ENCODE results near the gene PPP6R1.
"Not testable (repeated sequence)": the region's sequence is repeated elsewhere in the genome, so short reads cannot be mapped to it uniquely, and the experiment has no call there.

Gene PPP6R1

DNA sequence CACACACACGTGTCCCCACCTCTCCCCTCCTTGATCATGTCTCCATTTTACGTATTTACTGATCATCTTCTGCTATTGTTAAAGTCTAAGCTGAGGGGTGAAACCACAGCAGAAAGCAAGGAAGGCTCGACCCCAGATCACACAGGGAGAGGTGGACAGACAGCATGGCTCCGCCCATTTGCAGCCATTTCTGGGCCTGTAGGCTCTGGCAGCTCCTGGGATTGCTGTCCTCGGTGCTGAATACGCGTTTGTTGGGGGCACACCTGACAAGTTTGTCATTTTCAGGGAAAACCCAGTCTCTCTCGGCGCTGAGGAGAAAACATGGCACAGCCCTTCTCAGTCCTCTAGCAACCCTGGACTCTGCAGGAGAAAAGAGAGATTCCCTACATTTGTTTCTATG lies 38.3 kb downstream of the PPP6R1 start:
- no peak overlapping the region for H3K27ac Mint-ChIP-seq
- no peak overlapping the region for H3K4me3 Mint-ChIP-seq
- H3K27me3 Mint-ChIP-seq (ENCODE audit: low read depth), result peaks cover 5% of the 10 kb centered on the region
- peaks cover 15% of the 10 kb centered on the region for H3K36me3 Mint-ChIP-seq (ENCODE audit: low read depth)
- H3K4me1 Mint-ChIP-seq (ENCODE audit: low read depth), result peaks cover 10% of the 10 kb centered on the region
- no peaks in the 10 kb centered on the region for H3K9me3 Mint-ChIP-seq
- DNase-seq (ENCODE audit: low spot score), result no peak

DNA sequence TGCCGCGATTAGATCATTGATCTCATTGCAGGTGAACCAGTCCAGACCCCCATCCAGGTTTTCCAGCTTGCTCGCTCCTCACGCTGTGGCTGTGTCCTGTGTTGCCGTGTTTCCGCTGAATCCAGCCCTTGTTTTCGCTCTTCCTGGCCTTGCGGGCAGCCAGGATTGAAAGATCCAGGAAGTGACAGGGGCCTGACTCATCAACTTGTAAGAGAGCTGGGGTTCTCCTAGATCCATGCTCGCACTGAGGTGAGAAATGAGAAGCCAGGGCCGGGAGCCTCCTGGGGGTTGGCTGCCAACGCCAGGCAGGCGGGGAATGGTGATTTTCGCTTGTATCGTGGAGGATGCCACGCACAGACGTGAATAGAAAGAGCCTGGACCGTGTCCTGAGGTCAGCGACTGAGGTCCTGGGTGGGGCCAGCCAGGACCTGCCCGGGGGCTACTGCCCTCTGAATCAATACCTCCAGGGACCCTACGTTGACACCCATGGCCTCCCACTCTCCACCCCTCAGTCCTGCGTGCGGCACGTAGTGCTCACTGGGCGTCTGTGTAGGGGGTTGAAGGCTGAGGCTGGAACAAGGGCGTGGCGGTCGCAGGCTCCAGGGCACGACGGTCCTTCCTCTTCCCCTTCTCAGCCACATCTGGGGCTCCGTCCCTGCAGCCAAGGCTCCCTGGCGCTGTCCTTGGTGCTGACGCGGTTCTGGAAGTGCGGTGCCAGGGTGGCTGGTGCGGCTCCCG lies 42.2 kb downstream of the PPP6R1 start:
- Mint-ChIP-seq H3K27ac (no peak overlapping the region), H3K4me1 (ENCODE audit: low read depth) (peaks cover 10% of the 10 kb centered on the region)
- peak; percentile 52 for DNase-seq (ENCODE audit: low spot score)

GRCh38 chr19:55213547-55213946 lies 45.3 kb downstream of the PPP6R1 start:
- Mint-ChIP-seq H3K9me3 (peaks cover 6% of the 10 kb centered on the region), H3K27me3 (ENCODE audit: low read depth) (peaks cover 11% of the 10 kb centered on the region), H3K27ac (no peak overlapping the region)

More for the DNA sequence above, 42.2 kb downstream of the PPP6R1 start:
- Mint-ChIP-seq H3K27me3 (ENCODE audit: low read depth) (peaks cover 9% of the 10 kb centered on the region), H3K36me3 (ENCODE audit: low read depth) (peaks cover 12% of the 10 kb centered on the region), H3K4me3 (peak overlapping the region; percentile 67), H3K9me3 (peaks cover 6% of the 10 kb centered on the region)

GRCh38 chr19:55212447-55212846 lies 46.4 kb downstream of the PPP6R1 start:
- no peak for DNase-seq (ENCODE audit: low spot score)
- Mint-ChIP-seq H3K36me3 (ENCODE audit: low read depth) (peaks cover 2% of the 10 kb centered on the region), H3K9me3 (peaks cover 6% of the 10 kb centered on the region), H3K4me1 (ENCODE audit: low read depth) (peaks cover 10% of the 10 kb centered on the region), H3K27ac (no peak overlapping the region), H3K4me3 (no peak overlapping the region), H3K27me3 (ENCODE audit: low read depth) (peaks cover 11% of the 10 kb centered on the region)

More at GRCh38 chr19:55213547-55213946, 45.3 kb downstream of the PPP6R1 start:
- Mint-ChIP-seq H3K4me1 (ENCODE audit: low read depth) (peaks cover 10% of the 10 kb centered on the region), H3K4me3 (no peak overlapping the region), H3K36me3 (ENCODE audit: low read depth) (peaks cover 2% of the 10 kb centered on the region)
- DNase-seq (ENCODE audit: low spot score), result no peak

DNA sequence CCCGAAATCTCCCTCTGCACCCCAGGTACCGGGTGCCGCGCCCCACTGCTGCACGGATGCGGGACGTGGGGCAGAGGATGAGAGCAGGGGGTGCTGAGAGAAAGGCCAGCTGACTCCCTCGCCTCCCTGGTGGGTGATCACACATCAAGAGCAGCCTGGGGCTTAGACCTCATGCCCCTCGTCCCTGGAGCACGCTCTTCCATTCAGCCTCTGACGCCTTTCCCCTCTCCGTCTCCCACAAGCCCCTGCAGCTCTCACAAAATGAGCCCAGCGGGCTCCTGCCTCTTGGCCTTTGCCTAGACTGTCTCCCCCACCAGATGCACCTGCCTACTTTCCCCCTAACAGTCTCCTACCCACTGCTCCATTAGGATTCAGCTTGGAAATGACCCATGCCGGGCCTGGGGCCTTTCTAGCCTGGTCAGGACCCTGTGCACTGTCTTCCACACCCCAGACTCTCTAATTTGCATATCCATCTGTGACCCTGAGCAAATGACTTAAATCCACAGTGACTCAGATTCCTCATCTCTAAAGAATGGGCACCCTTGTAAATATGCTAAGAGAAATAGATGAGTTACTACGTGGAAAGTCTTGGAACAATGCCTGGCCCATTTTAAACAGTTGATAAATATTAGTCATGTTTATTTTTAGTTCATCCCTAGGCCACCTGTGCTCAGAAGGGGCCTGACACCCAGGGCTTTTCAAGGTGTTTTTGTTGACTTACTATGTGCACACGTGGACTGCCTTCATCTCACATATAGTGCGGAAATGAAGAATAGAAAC lies 48.9 kb downstream of the PPP6R1 start:
- Mint-ChIP-seq H3K27ac (no peak overlapping the region), H3K27me3 (ENCODE audit: low read depth) (peaks cover 6% of the 10 kb centered on the region), H3K36me3 (ENCODE audit: low read depth) (peaks cover 2% of the 10 kb centered on the region), H3K9me3 (peaks cover 6% of the 10 kb centered on the region), H3K4me3 (no peak overlapping the region), H3K4me1 (ENCODE audit: low read depth) (peaks cover 2% of the 10 kb centered on the region)
- DNase-seq (ENCODE audit: low spot score), result no peak

- H3K36me3 Mint-ChIP-seq (ENCODE audit: low read depth), result peaks cover 2% of the 10 kb centered on the region
- H3K27ac Mint-ChIP-seq, result no peak within 1 kb of the TSS
- DNase-seq (ENCODE audit: low spot score), result no peak
- peaks cover 2% of the 10 kb centered on the region for H3K4me1 Mint-ChIP-seq (ENCODE audit: low read depth)
- H3K4me3 Mint-ChIP-seq, result no peak within 1 kb of the TSS
- peaks cover 8% of the 10 kb centered on the region for H3K27me3 Mint-ChIP-seq (ENCODE audit: low read depth)
- peaks cover 6% of the 10 kb centered on the region for H3K9me3 Mint-ChIP-seq
These were observed 49.7 kb downstream of the PPP6R1 start, which contains the start of gene PTPRH for GRCh38 chr19:55208880-55209692. TSS of gene PTPRH (minus strand) at chr19:55209501. CDS start at chr19:55209433, 68 bp downstream.

DNA sequence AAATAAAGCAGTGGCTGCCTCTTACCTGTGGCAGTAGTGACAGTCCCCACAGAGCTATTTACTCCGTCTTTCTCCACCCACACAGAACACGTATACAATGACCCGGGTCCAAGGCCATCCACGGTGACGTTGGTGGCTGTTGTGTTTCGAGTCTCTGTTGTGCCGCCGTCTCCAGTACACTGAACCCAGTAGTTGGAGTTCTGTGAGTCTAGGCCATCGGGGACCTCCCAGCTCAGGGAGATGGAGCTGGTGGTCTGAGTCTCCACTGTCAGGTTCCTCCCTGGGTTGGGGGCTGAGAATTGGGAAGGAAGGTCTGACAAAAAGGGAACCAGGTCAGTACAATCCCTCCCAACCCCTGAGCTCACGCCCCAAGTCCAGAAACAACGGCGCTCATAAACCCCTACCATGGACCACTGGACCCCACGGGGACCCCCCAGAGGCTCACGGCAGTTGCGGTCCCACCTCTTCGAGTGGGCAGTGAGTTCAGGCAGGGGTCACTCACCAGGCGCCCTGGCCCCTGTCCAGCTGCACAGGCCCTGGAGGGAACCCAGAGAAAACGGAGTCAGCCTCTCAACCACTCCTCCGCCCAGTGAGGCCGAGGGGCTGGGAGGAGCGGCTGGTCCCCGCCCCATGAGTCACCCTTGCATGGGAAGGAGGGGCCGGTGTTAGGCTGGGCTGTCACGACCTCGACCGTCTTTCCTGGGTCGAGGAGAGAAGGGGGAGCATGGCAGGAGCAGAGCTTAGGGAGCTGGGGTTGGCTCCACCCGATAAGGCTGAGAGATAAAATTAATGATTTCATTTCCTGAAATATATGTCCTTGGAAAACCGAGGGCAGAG lies 51.9 kb downstream of the PPP6R1 start:
- H3K27ac Mint-ChIP-seq, result peak overlapping the region; percentile 22
- peak; percentile 48 for DNase-seq (ENCODE audit: low spot score)

GRCh38 chr19:55202199-55202598 lies 56.6 kb downstream of the PPP6R1 start:
- not testable (repeated sequence) for H3K4me1 Mint-ChIP-seq (ENCODE audit: low read depth); H3K4me3 Mint-ChIP-seq; H3K27me3 Mint-ChIP-seq (ENCODE audit: low read depth); H3K36me3 Mint-ChIP-seq (ENCODE audit: low read depth); DNase-seq (ENCODE audit: low spot score); H3K9me3 Mint-ChIP-seq; H3K27ac Mint-ChIP-seq

More for the DNA sequence above, 51.9 kb downstream of the PPP6R1 start:
- Mint-ChIP-seq H3K36me3 (ENCODE audit: low read depth) (no peaks in the 10 kb centered on the region), H3K4me3 (peak overlapping the region; percentile 25), H3K9me3 (no peaks in the 10 kb centered on the region), H3K4me1 (ENCODE audit: low read depth) (peaks cover 2% of the 10 kb centered on the region), H3K27me3 (ENCODE audit: low read depth) (peaks cover 5% of the 10 kb centered on the region)

- H3K27me3 Mint-ChIP-seq (ENCODE audit: low read depth), result peaks cover 1% of the 10 kb centered on the region
- no peaks in the 10 kb centered on the region for H3K36me3 Mint-ChIP-seq (ENCODE audit: low read depth)
- no peaks in the 10 kb centered on the region for H3K9me3 Mint-ChIP-seq
- H3K4me3 Mint-ChIP-seq, result no peak overlapping the region
- no peak overlapping the region for H3K27ac Mint-ChIP-seq
- no peak for DNase-seq (ENCODE audit: low spot score)
- H3K4me1 Mint-ChIP-seq (ENCODE audit: low read depth), result no peaks in the 10 kb centered on the region
These were observed 59.1 kb downstream of the PPP6R1 start for GRCh38 chr19:55199620-55200204.

GRCh38 chr19:55198651-55199050 lies 60.2 kb downstream of the PPP6R1 start:
- H3K27ac Mint-ChIP-seq, result no peak overlapping the region
- no peak for DNase-seq (ENCODE audit: low spot score)
- no peaks in the 10 kb centered on the region for H3K36me3 Mint-ChIP-seq (ENCODE audit: low read depth)
- no peaks in the 10 kb centered on the region for H3K27me3 Mint-ChIP-seq (ENCODE audit: low read depth)
- H3K4me3 Mint-ChIP-seq, result no peak overlapping the region
- H3K9me3 Mint-ChIP-seq, result no peaks in the 10 kb centered on the region
- H3K4me1 Mint-ChIP-seq (ENCODE audit: low read depth), result no peaks in the 10 kb centered on the region

DNA sequence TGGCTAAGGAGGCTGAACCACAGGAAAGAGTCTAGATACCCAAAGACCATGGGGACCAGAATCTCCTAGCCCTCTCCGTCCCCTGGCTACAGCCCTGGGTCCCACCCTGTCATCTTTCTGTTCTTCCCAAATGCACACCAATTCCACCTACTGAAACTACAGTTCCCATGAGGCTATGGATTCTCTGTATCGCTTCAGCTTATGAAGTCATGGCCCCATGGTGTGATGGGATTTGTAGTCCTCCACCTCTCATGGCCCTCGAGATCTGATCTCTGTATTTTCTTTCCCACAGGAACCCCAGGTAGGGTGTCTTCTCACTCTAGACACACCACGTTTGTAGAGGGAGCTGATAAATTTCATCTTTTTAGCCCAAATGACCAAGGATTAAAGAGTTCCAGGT lies 61.3 kb downstream of the PPP6R1 start:
- Mint-ChIP-seq H3K36me3 (ENCODE audit: low read depth) (no peaks in the 10 kb centered on the region), H3K27me3 (ENCODE audit: low read depth) (no peaks in the 10 kb centered on the region), H3K4me3 (no peak overlapping the region), H3K27ac (no peak overlapping the region), H3K4me1 (ENCODE audit: low read depth) (no peaks in the 10 kb centered on the region), H3K9me3 (no peaks in the 10 kb centered on the region)
- DNase-seq (ENCODE audit: low spot score), result no peak

DNA sequence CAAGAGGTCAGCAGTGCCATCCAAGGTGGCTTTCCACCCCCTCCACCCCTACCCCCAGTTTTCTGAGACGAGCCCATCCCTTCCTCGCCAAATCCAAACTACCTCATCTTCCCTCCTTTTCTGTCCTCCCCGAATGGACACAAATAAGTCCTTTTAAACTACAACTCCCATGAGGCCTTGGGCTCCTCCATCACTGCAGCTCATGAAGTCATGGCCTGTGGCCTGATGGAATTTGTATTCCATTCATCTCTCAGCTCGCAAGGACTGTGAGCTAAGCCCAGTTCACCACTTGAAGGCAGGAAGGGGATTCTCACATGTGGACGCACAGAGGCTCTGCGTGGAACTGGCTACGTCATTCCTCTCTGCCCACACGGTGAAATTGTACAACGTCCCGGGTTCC lies 62.0 kb downstream of the PPP6R1 start:
- Mint-ChIP-seq H3K27ac (no peak overlapping the region), H3K27me3 (ENCODE audit: low read depth) (no peaks in the 10 kb centered on the region), H3K36me3 (ENCODE audit: low read depth) (no peaks in the 10 kb centered on the region), H3K9me3 (no peaks in the 10 kb centered on the region), H3K4me3 (no peak overlapping the region), H3K4me1 (ENCODE audit: low read depth) (no peaks in the 10 kb centered on the region)
- no peak for DNase-seq (ENCODE audit: low spot score)

- H3K27me3 Mint-ChIP-seq (ENCODE audit: low read depth), result no peaks in the 10 kb centered on the region
- no peak overlapping the region for H3K4me3 Mint-ChIP-seq
- no peaks in the 10 kb centered on the region for H3K9me3 Mint-ChIP-seq
- no peak overlapping the region for H3K27ac Mint-ChIP-seq
- no peak for DNase-seq (ENCODE audit: low spot score)
- no peaks in the 10 kb centered on the region for H3K36me3 Mint-ChIP-seq (ENCODE audit: low read depth)
- peaks cover 4% of the 10 kb centered on the region for H3K4me1 Mint-ChIP-seq (ENCODE audit: low read depth)
These were observed 65.3 kb downstream of the PPP6R1 start for GRCh38 chr19:55193481-55193880.

All from T-helper 2 cell treated with Interferon-gamma antibody and Interleukin-4, amounts not matched to agents 5 μg/mL and 100 μg/mL, for 36 hours (primary cell).